Neural progenitor cell (in vitro differentiated cells): ENCODE data around the gene AUTS2.

Experiments
- CTCF ChIP-seq: fragments of 200-600 bp; sonication (generic); IDR thresholded peaks from 2 replicates; pipeline ENCODE4 v1.5.1; 2017; ENCODE audit warnings: antibody characterized with exemption, mild to moderate bottlenecking
- EZH2 ChIP-seq: fragments of 200-600 bp; sonication (generic); IDR thresholded peaks from 2 replicates; pipeline ENCODE4 v1.6.1; 2017; ENCODE audit warnings: antibody characterized with exemption, mild to moderate bottlenecking, moderate library complexity
- EZH2phosphoT487 ChIP-seq: fragments of 200-600 bp; sonication (generic); IDR thresholded peaks from 2 replicates; pipeline ENCODE4 v1.6.1; 2017; ENCODE audit warnings: antibody characterized with exemption

GRCh38 chr7:69953136-69954067, 355.1 kb downstream of the AUTS2 start:
- TF ChIP-seq CTCF: no peak
- no peak for TF ChIP-seq EZH2phosphoT487
- no peak for TF ChIP-seq EZH2
